ENCODE measurements around the gene GRB10. TPM values are rescaled to one million over a fixed set of nuclear protein-coding genes. Genes with fewer than 3 reads are reported as not detected.

Gene GRB10
- total RNA-seq, 1 donor from 2014 or later, result not detected

DNA sequence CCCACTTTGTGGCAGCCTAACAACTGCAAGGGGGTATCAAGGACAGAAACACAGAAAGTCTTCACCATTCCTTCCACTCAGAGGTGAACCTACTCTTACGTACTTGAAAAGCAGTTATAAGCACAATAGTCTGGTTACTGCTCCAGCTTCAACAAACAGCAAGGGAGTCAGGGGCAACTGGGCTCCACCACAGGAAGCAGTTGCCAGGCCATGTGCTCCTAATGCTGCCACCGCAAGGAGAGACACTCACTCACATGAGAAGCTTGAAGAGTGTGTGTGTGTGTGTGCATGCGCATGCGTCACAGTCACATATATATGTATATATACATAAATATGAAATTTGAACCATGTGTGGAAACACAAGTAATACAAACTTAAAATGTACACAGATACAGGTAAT is 65.5 kb downstream of the GRB10 start:
- Mint-ChIP-seq H3K4me1 (no peaks in the 10 kb centered on the region), H3K9me3 (no peaks in the 10 kb centered on the region), H3K27ac (no peak overlapping the region), H3K36me3 (ENCODE audit: low read depth) (no peaks in the 10 kb centered on the region), H3K4me3 (no peak overlapping the region), H3K27me3 (peaks cover 15% of the 10 kb centered on the region)
- TF ChIP-seq, protein P1, sequence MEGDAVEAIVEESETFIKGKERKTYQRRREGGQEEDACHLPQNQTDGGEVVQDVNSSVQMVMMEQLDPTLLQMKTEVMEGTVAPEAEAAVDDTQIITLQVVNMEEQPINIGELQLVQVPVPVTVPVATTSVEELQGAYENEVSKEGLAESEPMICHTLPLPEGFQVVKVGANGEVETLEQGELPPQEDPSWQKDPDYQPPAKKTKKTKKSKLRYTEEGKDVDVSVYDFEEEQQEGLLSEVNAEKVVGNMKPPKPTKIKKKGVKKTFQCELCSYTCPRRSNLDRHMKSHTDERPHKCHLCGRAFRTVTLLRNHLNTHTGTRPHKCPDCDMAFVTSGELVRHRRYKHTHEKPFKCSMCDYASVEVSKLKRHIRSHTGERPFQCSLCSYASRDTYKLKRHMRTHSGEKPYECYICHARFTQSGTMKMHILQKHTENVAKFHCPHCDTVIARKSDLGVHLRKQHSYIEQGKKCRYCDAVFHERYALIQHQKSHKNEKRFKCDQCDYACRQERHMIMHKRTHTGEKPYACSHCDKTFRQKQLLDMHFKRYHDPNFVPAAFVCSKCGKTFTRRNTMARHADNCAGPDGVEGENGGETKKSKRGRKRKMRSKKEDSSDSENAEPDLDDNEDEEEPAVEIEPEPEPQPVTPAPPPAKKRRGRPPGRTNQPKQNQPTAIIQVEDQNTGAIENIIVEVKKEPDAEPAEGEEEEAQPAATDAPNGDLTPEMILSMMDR (IDR thresholded peaks at IDR 0.05), result no peak
- ChIA-PET POLR2A (no interaction called here), CTCF (no interaction called here)
- ATAC-seq (ENCODE audit: low read depth), result no peak
- no peak for DNase-seq
- intact Hi-C loops (cut with micrococcal nuclease), result no loop called here

DNA sequence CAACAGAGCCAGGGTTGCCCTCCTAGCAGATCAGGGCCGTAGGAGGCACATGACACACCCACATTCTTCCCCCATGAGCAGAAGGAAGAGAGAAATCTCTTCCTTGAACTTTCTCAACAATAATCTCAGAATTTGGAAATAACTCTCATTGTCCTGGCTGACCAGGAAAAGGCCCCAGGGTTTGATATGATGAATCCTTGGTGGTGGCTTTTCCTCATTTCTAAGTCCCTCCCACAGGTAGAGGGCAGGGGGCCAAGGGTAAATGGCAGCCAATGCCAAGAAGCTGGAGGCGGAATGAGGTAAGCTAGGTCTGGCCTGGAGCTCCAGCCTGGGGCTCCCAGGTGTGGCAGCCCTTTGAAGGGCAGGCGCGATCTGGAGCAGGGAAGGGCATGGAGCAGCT is 67.8 kb downstream of the GRB10 start:
- intact Hi-C loops (cut with micrococcal nuclease), result no loop called here
- TF ChIP-seq, protein P1 (IDR thresholded peaks at IDR 0.05), result no peak
- Mint-ChIP-seq H3K27me3 (peaks cover 19% of the 10 kb centered on the region), H3K9me3 (no peaks in the 10 kb centered on the region), H3K4me1 (no peaks in the 10 kb centered on the region), H3K4me3 (no peak overlapping the region), H3K36me3 (ENCODE audit: low read depth) (no peaks in the 10 kb centered on the region), H3K27ac (no peak overlapping the region)
- ChIA-PET POLR2A (no interaction called here), CTCF (no interaction called here)
- no peak for ATAC-seq (ENCODE audit: low read depth)
- DNase-seq, result no peak

DNA sequence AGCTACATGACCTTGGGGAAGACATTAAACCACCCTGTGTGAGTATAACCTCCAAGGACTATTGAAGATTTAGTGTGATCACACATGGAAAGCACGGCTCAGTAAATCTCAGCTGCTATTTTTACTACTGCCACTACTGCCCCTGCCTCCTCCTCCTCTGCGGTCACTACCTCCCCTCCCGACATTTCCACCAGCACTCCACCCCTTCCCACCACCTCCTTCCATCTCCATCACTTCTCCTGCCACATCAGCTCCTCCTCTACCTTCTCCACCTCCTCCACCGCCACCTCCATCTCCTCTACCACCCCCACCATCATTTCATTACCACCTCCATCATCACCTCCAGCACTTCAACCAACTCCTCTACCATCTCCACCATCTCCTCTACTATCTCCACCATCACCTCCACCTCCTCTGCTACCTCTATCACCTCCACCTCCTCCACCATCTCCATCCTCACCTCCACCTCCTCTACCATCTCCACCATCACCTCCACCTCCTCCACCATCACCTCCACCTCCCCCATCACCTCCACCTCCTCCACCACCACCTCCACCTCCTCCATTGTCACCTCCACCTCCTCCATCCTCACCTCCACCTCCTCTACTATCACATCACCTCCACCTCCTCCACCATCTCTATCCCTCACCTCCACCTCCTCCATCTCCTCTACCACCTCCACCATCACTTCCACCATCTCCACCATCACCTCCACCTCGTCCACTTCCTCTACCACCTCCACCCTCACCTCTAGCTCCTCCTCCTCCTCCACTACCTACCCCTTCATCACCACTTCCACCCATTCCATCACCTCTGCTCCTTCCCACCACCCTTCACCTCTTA is 69.4 kb downstream of the GRB10 start:
- TF ChIP-seq, protein P1 (IDR thresholded peaks at IDR 0.05), result no peak
- DNase-seq (no peak), ATAC-seq (ENCODE audit: low read depth) (no peak)
- intact Hi-C loops (cut with micrococcal nuclease), result no loop called here
- Mint-ChIP-seq H3K36me3 (ENCODE audit: low read depth) (no peaks in the 10 kb centered on the region), H3K9me3 (no peaks in the 10 kb centered on the region), H3K27ac (no peak overlapping the region), H3K27me3 (peaks cover 26% of the 10 kb centered on the region), H3K4me3 (no peak overlapping the region), H3K4me1 (no peaks in the 10 kb centered on the region)
- CTCF ChIA-PET, result no interaction called here
- POLR2A ChIA-PET, result no interaction called here

DNA sequence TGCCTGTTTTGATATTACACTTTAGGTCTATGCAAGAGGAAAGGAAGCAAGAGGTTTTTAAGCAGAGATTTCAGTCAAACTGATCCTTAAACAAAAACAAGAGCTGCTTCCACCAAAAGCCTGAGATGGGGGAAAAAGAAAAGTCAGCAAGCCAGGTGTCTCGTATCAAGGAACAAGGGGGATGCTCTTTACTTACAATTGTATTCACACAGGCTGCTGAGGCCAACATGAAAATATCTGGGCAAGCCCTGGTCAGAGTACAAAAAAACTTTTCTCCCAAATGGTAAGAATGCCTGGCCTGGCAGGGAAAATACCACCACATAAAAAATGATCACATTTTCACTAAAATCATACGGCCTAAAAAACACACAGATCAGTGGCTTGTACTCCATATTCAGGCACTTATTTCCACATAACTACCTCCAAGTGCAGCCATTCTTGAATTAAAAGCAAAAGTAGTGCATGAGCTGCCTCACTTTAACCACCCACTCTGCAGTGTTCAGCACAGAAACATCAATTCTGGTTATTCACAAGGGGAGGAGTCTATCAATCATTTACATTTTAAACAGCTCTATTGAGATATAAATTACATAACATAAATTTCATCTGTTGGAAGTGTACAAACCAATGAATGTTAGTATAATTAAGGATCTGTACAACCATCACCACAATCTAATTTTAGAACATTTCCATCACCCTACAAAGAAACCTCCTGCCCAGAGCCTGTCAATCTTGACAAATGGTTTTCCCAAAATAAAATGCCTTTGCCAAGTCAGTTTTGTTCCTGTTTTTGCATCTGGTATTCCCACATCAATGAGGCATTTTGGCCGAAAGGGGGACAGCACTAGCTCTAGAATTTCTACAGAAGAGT is 70.2 kb downstream of the GRB10 start:
- Mint-ChIP-seq H3K4me3 (no peak overlapping the region), H3K27ac (no peak overlapping the region), H3K4me1 (no peaks in the 10 kb centered on the region), H3K27me3 (peaks cover 28% of the 10 kb centered on the region), H3K9me3 (no peaks in the 10 kb centered on the region), H3K36me3 (ENCODE audit: low read depth) (no peaks in the 10 kb centered on the region)
- POLR2A ChIA-PET, result no interaction called here
- ATAC-seq (ENCODE audit: low read depth) (no peak), DNase-seq (no peak)
- CTCF ChIA-PET, result no interaction called here
- TF ChIP-seq, protein P1 (IDR thresholded peaks at IDR 0.05), result no peak
- intact Hi-C loops (cut with micrococcal nuclease), result no loop called here

All from activated B cell treated with CpG ODN at 0.5 μM for 24 hours (primary cell).